Stimulated activated CD4-positive, alpha-beta T cell treated with anti-CD3 and anti-CD28 coated beads, Interleukin-2, amount 100 ng/mL, for 4 hours (primary cell): ENCODE data around the gene QTRT2.

ENCODE experiments used
- DNase-seq: peaks from one replicate; pipeline ENCODE4 v3.0.0-alpha.2; 2020; ENCODE audit warnings: low read depth

The QTRT2 gene

DNA sequence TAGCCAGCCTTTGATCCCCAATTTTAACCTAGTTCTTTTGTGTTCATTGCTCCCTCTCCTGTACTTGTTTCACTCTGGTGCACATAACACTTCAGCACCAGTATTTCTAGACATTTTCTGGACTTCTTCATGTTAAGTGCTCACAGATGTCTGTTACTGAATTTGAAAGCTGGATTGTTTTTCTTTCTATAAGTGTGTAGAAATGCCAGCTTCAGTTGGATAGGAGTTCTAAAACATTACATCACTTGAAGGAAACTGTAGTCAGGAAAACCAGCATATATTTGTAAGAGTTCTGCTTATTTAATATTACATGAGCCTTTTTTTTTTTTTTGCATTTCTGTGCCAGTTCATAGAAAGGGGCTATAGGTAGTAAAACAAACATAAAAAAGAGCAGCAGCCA lies 21.6 kb downstream of the QTRT2 start:
- no peak for DNase-seq

DNA sequence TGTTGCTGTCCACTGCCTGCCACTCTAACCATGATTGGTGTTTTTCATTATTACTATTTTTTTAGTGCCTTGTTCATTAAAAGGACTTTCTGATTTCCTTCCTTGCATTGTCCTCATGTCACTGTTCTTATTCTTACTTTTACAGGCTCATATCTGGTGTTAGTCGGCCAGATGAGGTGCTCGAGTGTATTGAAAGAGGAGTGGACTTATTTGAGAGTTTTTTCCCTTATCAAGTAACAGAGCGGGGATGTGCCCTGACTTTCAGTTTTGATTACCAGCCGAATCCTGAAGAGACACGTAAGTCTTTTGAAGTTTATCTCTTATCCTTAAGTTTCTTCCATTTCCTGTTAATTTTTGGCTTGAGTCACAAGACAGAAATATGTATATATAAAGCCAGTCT lies 23.2 kb downstream of the QTRT2 start:
- DNase-seq, result no peak

DNA sequence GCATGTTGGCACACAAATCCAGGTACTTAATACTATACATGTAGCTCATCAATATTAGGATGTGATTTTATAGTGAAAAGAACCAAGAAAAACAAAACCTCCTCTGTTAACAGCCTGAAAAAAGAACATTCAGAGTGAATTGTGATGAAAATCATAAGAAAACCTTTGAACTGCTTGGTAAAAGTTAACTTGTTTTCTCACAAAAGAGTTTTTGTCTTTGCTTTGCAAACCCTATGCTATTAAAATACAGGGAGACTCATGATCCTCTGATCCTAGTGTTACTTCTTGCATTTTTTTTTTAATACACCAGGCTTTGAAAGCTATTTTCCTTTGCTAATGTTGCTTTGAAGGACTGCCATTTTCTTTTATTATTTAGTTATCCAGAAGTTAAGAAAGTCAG lies 23.7 kb downstream of the QTRT2 start:
- no peak for DNase-seq

DNA sequence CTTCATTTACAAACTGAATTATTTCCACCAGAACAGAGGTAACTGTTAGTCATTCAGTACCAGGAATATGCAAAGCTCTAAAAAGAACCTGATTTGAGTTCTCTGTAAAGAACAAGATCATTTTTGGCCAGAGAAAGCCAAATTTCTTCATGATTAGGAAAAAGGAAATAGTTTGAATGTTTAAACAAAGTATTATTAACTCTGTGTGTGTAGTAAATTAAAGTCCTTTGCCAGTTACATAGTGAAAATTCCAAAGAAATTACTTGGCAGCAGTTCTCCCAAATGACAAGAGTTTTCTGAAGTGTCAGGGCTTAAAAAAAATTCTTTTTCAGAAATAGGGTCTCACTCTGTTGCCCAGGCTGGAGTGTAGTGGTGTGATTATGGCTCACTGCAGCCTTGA lies 24.5 kb downstream of the QTRT2 start:
- no peak for DNase-seq

DNA sequence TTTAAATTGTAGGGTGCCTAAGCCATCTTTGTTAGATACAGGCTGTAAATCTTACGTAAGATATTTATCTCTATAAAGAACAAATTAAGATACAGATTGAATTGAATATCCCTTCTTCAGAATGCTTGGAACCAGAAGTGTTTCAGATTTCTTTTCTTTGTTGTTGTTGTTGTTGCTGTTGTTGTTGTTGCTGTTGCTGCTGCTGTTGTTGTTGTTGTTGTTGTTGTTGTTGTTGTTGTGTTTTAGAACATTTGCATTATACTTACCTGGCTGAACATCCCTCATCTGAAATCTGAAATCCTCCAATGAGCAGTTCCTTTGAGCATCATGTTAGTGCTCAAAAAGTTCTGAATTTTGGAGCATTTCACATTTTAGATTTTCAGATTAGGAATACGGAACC lies 26.6 kb downstream of the QTRT2 start:
- no peak for DNase-seq

DNA sequence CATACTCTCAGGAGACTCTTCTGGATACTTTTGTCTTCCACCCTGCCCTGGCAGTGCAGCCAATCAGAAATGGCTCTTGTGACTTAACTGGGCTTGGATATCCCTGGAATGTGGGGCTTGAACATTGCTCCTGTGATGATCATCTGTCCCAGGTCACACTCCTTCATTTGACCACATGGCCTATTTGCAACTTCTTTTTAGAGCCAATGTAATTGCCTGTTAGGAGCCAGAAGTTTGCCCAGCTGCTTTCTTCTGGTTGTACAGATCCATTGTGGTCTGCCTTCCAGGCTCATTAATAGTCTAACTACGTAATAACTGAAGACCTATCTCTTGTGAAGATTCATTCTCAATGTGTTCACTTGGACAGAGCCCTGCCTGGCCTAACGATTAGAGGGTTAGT lies 29.8 kb downstream of the QTRT2 start:
- DNase-seq, result no peak

DNA sequence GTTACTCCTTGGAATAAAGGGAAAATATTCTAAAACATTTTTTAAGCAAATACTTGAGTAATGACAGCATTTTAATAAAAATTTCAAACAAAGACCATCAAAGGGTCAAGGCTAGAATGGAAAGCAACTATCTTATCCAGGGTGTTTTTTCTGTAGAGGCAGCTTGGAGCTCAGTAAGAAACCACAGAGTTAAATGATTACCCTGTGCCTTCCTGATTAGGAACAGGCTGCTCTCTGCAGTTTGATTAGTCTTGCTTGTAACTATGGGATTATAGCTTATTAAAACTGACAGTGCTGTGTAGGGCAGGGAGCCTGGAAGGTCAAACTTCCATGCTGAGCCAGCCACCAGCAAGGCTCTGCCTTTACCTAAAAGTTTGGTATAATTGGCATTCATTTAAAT lies 33.1 kb downstream of the QTRT2 start:
- no peak for DNase-seq

DNA sequence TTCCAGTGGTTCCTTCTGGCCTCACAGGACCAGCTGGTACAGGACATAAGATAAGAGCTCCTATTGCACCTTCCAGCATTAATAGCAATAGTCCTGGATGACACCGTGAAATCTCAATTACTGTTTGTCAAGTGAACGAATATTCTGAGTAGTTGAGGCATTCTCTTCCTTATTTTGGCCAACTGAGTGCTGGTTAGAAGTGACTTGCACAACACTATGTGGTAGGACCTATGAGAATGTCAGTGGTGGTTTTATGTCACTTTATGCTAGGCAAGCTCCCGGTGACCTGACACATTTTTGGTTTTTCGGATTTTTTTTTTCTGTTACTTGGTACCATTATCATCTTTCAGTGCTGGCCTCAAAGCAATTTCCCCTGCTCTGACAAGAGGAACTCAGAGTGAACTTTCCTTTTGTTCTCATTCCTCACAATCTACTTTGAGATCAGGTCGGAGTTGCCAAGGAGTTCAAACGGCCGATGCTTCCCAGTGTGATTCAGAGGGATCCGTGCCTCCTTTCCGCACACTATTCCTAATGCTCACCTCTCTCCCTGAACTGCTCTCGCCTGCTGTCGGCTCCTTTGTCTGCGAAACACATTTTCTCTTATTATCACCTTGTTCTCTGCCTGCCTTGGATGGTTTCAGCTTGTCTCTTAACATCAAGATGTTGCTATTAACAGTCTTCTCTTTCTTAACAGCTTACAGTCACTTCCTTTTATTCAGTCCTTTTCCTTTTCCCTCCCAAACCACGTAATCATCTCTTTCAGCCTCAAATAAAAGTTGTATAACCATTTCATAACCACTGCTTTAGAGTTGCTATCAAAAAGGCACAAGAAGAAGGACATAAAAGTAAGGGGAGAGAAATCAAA lies 35.8 kb downstream of the QTRT2 start:
- DNase-seq, result no peak

DNA sequence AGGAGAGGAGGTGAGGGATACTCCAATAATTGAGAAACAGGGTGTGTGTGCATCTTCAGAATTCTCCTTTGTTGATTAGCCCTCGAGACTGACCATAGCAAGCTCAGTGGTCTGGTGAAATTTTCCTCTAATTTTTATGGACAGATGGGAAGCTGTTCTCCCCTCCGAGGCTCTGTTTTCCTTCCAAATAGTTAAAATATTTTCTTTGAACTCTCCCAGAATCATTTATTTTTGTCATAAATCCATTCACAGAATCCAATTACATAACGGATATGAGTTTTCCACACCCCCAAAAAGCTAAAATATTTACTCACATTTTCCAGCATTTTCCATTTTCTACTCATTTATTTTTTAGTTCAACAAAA lies 36.5 kb downstream of the QTRT2 start:
- no peak for DNase-seq

DNA sequence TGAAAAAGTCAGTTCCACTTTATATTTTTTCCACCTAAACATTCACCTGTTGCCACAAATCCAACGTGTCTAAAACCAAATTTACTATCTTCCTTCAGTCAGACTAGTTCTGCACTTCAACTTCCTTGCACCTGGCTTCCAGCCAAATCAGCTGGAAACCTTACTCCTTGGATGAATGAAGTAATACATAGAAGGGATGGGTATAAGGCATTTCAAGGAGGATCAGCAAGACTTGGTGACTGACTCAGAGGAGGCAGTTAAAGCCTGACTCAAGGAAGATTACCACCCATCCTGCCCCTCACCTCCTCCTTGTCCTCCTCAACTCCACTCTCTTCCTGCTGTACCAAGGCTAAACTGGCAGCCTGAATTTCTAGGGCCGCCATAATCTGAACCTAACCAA lies 37.1 kb downstream of the QTRT2 start:
- DNase-seq, result no peak

DNA sequence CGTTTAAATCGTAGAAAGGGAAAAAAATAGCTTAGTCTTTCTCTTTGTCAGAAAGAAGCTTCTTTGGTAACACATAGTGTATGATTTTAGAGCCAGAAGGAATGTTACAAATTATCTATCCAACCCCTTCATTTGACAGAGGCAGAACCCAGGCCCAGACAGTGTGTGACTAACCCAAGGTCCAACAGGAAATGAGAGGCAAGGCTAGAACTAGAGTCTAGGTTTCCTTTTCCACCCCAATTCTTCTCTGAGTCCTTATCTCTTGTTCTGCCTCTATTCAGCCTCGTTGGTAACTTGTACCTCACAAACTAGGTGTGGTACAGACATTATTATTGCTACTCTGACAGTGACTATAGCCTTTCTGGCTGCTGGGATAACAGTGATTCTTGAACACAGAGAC lies 39.3 kb downstream of the QTRT2 start:
- no peak for DNase-seq

DNA sequence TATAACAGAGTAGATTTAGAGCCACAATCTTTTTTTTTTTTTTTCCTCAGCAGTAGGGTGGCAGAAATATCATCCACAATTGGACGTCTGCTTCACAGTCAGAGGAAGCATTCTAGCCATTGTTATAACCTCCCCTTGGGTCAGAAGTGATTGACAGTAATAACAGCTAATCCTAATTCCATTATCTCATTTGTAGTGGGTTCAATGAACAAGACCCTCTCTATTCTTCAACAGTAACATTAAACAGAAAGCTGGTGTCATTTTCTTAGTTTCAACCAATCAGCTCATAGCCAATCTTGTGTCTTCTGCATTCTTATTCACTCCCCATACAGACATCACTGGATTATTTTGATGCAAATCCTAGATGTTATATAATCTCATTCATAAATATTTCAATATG lies 44.6 kb downstream of the QTRT2 start:
- DNase-seq, result no peak

DNA sequence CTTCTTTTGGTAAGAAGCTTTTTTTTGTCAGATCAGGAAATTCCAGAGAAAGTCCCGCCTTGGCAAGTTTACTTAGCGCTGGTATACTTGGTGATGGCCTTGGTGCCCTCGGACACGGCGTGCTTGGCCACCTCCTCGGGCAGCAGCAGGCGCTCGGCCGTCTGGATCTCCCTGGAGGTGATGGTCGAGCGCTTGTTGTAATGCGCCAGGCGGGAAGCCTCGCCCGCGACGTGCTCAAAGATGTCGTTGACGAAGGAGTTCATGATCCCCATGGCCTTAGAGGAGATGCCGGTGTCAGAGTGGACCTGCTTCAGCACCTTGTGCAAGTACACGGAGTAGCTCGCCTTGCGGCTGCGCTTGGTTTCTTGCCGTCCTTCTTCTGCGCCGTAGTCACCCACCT lies 46.6 kb downstream of the QTRT2 start:
- DNase-seq, result no peak

DNA sequence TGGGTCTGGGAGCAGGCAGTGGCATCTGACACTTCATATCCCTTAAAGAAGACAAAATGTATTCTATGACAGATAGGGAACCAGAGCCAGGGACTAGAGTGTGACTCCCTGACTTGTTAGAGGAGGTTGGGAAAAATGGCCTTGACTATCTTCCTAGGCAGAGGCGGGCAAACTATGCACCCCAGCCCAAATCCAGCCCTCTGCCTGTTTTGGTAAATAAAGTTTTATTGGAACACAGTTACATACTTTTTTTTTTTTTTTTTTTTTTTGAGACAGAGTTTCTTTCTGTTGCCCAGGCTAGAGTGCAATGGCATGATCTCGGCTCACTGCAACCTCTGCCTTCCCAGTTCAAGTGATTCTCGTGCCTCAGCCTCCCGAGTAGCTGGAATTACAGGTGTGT lies 47.3 kb downstream of the QTRT2 start:
- no peak for DNase-seq

DNA sequence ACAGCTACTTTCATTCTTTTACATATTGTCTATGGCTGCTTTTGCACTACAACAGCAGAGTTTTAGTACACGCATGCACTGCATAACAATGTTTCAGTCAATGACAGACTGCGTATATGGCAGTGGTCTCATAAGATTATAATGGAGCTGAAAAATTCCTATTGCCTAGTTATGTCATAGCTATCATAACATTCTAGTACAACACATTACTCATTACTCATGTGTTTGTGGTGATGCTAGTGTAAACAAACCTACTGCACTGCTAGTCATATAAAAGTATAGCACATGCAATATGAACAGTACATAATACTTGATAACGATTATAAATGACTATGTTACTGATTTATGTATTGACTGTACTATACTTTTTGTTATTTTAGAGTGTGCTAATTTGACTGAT lies 47.9 kb downstream of the QTRT2 start:
- no peak for DNase-seq

DNA sequence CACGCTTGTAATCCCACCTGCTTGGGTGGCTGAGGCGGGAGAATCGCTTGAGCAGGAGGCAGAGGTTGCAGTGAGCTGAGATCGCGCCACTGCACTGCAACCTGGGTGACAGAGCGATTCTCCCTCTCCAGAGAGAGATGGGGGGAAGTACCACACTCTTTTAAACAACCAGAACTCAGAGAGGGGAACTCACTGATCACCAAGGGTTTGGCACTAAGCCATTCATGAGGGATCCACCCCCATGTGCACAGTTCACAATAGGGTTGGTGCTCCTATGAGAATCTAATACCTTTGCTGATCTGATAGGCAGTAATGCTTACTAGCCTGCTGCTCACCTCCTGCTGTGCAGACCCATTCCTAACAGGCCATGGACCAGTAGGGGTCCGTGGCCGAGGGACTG lies 51.6 kb downstream of the QTRT2 start:
- no peak for DNase-seq

DNA sequence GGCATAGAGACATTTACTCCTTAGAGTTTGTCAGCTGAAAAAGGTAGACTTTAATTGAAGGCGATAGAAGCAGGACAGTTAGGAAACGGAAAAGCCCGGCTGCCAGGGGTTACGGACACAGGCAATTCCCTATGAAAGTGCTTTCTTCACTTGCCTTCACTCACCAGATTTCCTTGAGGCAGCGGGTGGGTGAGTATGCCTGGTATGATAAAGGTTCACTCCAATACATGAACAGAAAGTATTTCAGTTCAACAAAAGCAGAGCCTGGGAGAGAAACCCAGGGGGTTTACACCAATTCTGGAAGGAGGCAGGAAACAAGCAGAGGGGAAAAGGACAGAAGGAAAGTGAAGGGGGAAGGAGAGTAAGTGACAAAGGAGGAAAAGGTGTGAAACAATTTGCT lies 53.9 kb downstream of the QTRT2 start:
- no peak for DNase-seq

DNA sequence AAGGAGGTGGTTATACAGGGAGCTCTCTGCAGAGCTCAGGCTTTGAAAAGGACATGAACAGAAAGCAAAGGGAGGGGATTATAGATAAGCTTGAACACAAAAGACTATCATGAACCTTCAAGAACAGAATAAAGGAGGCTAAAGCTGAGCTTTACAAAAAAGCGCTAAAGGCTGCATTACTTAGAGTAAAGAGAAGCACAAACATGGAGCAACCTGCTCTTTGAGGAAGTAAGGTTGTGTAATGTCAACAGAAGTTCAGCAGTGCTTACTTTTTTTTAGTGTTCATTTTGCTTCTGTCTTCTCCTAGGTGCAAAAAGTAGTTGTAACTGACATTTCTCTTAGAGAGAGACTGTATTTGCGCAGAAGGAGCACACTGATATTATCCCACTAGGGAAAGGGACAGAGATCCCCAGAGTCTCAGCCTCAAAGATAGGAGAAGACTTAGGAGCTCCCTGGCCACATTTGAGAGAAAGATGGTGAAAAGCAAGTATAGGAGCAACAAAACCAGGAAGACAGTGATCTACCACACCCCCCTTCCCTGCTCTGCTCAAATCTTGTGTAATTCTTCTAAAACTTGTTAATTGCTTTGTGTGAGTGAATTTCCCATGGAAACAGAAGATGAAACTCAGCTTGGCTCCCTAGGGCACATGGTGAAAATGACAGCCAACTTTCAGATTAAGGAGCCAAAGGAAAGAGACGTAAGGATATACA lies 54.7 kb downstream of the QTRT2 start:
- no peak for DNase-seq

DNA sequence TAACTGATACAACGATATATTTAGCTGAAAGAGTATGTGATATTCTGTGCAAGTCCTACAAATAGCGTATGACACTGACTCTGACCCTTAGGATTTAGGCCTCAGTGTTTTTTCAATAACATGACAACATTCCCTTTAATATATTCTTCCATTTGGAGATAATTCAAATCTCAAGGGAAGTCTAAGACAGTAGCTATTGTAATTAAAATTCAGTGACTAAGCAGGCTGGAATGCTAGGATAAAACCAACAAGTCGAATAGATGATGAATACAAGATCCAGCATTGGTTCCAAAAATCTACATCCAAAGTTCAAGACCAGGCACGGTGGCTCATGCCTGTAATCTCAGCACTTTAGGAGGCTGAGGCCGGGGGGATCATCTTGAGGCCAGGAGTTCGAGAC lies 56.2 kb downstream of the QTRT2 start:
- no peak for DNase-seq

DNA sequence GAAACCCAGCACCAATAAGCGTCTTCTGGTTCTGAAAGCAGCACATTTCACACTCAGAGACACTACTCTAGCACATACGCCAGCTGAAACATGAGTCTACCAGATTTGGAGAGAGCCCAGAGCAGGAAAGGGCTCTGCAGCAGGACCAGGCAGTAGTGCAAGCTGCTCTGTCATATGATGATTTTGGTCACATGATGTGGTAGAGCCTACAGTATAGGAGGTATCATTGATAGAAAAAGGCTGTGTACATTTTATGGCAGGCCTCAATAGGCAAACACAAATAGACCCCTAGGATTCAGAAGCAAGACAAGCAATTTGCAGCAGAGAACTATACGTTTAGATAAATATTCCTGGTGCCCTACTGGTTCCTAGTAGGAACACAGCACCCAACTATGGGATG lies 58.2 kb downstream of the QTRT2 start:
- DNase-seq, result no peak

DNA sequence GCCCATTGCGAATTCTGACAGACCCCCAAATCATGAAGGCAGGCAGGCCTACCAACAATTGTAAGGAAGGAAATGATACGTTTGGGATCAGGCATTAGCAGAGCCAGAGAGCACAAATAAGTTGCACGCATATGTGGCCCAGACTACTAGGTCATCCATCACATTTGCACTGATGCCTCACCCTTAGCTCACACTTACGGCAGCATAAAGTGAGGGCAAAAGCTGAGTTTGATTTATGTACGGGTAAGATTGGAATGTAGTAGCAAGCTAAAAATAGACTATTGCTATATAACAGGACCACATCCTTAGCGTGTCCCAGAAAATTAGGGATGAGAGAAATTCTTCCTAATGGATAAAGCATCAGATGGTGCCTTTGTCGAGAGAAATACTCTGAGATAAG lies 58.6 kb downstream of the QTRT2 start:
- no peak for DNase-seq

DNA sequence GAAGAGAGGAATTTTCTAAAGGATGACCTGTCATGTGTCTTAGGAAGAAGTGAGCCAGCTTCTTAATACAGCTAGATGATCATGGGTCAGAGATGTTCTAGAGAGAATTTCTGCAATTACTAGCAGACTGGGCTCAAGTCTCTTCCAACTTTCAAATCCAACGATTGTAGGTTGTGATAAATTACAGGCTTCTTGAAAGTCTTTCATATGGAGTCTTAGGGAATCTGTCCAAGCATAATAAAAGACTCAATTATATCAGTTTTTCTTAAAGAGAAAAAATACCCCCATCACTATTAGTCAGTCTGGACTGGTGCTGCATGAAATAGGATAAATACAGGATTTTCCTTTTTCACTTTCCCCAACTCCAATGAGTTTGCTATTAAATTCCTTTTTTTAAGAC lies 63.2 kb downstream of the QTRT2 start:
- DNase-seq, result no peak

DNA sequence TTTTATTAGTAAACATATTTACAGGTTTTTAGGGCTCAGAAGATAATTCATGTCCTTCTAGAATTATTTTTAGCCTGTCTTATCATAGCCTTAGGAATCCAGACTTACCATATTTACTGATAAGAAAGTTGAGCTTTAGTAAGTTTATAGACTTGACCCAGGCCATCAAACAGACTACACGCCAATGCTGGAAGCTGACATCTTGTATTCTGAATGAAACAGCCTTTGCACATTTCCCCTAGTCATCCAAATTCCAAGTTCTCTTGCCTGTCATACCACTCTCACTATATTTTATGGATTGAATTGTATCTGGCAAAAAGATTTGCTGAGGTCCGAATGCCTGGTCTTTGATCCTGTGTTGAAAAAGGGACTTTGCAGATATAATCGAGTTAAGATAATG lies 63.7 kb downstream of the QTRT2 start:
- DNase-seq, result no peak
